A549 (cell line): ENCODE measurements around the gene KHNYN. TPM values are rescaled to one million over a fixed set of nuclear protein-coding genes. Genes with fewer than 3 reads are reported as not detected.
"Not testable (repeated sequence)": the region's sequence is repeated elsewhere in the genome, so short reads cannot be mapped to it uniquely, and the experiment has no call there.

Source experiments
- ATAC-seq, 2 experiments: fragments of 200-7000 bp in 1 of 2; fragments of >200 bp in 1 of 2; cut with Nextera tagmentation in 1 of 2; cut with Tn5 transposase in 1 of 2; 3 replicates each; pipeline versions ENCODE4 v1.8.0 to v1.9.1; 2018 to 2020; ENCODE audit warnings: mild to moderate bottlenecking in 1 of 2, moderate library complexity in 1 of 2
- CTCF ChIA-PET: fragments of 300-600 bp; sonication (Branson Sonifier 250); formaldehyde crosslinking; extraction: SDS; loops from one replicate; lab custom pipeline; 2021; ENCODE audit warnings: antibody characterized with exemption, inconsistent platforms; lab: Yijun Ruan, JAX
- POLR2A ChIA-PET: fragments of 350-600 bp; formaldehyde crosslinking; extraction: SDS; loops from one replicate; lab custom pipeline; 2021; ENCODE audit warnings: antibody characterized with exemption, inconsistent platforms; lab: Yijun Ruan, JAX
- DNase-seq, 2 experiments: peaks; one replicate each; pipeline versions ENCODE4 v3.0.0 to v3.0.0-alpha.2; 2011 to 2016; ENCODE audit warnings: low read depth in 1 of 2, low spot score in 1 of 2
- FAIRE-seq: peaks from 2 replicates; lab custom pipeline; 2011; peaks lifted over from hg19 to GRCh38; lab: Jason Lieb, UNC
- H3K27ac ChIP-seq, 2 experiments: fragments of >200 bp; sonication (Bioruptor Twin); formaldehyde crosslinking; 3 replicates each; pipeline ENCODE4 v1.5.1; 2016 to 2017
- H3K4me1 ChIP-seq: fragments of >200 bp; sonication (Bioruptor Twin); formaldehyde crosslinking; 3 replicates; pipeline ENCODE4 v1.6.1; 2016
- H3K4me2 ChIP-seq: fragments of >200 bp; sonication (Bioruptor Twin); formaldehyde crosslinking; 3 replicates; pipeline ENCODE4 v1.6.1; 2016
- H3K4me3 ChIP-seq: fragments of >200 bp; sonication (Bioruptor Twin); formaldehyde crosslinking; 3 replicates; pipeline ENCODE4 v1.5.1; 2016
- H3K9me3 ChIP-seq: fragments of >200 bp; sonication (Bioruptor Twin); formaldehyde crosslinking; 3 replicates; pipeline ENCODE4 v1.6.1; 2016
- BHLHE40 ChIP-seq: IDR thresholded peaks from 2 replicates; pipeline ENCODE4 v1.6.1; 2012; ENCODE audit warnings: low read depth, low read length, inconsistent platforms
- CHD4 ChIP-seq: fragments of 200-600 bp; sonication (generic); IDR thresholded peaks from 2 replicates; pipeline ENCODE4 v1.6.1; 2016; ENCODE audit warnings: antibody characterized with exemption, mild to moderate bottlenecking, borderline replicate concordance
- EHMT2 ChIP-seq: fragments of 200-600 bp; sonication (generic); IDR thresholded peaks from 2 replicates; pipeline ENCODE4 v1.6.1; 2016; ENCODE audit warnings: antibody characterized with exemption, low read depth, mild to moderate bottlenecking, moderate library complexity
- ESRRA ChIP-seq: fragments of 150-350 bp; IDR thresholded peaks from 2 replicates; pipeline ENCODE4 v1.6.1; 2014; ENCODE audit warnings: mild to moderate bottlenecking, low read length, borderline replicate concordance
- HEYL ChIP-seq: fragments of 250-450 bp; sonication (Bioruptor Pico); IDR thresholded peaks from 2 replicates; pipeline ENCODE4 v1.8.0; 2021; ENCODE audit warnings: mild to moderate bottlenecking, moderate library complexity
- JUNB ChIP-seq: fragments of >200 bp; sonication (Bioruptor Twin); formaldehyde crosslinking; IDR thresholded peaks from 2 replicates; pipeline ENCODE4 v1.6.1; 2016
- MAZ ChIP-seq: fragments of 150-350 bp; IDR thresholded peaks from 2 replicates; pipeline ENCODE4 v1.6.1; 2014; ENCODE audit warnings: antibody characterized with exemption, low read depth, low read length, borderline replicate concordance
- NR3C1 ChIP-seq: fragments of >200 bp; sonication (Bioruptor Twin); formaldehyde crosslinking; IDR thresholded peaks from 3 replicates; pipeline ENCODE4 v1.6.1; 2017
- RAD21 ChIP-seq, 2 experiments: fragments of >200 bp in 1 of 2; sonication (Bioruptor Twin) in 1 of 2; formaldehyde crosslinking in 1 of 2; IDR thresholded peaks in 1 of 2; conservative IDR thresholded peaks in 1 of 2; 2 replicates in 1 of 2; 3 replicates in 1 of 2; pipeline ENCODE4 v1.6.1; 2012 to 2018; ENCODE audit warnings: inconsistent platforms in 1 of 2
- RCOR1 ChIP-seq: fragments of 150-350 bp; IDR thresholded peaks from 2 replicates; pipeline ENCODE4 v1.6.1; 2014; ENCODE audit warnings: antibody characterized with exemption, low read length, low read depth
- RFX5 ChIP-seq: fragments of 450-650 bp; IDR thresholded peaks from 2 replicates; pipeline ENCODE4 v1.7.1; 2014; ENCODE audit warnings: antibody characterized with exemption, mild to moderate bottlenecking, moderate library complexity
- SREBF2 ChIP-seq: fragments of 450-650 bp; IDR thresholded peaks from 2 replicates; pipeline ENCODE4 v1.6.1; 2014; ENCODE audit warnings: mild to moderate bottlenecking, moderate library complexity
- TFCP2L1 ChIP-seq: fragments of 250-450 bp; sonication (Bioruptor Pico); IDR thresholded peaks from 2 replicates; pipeline ENCODE4 v1.5.0; 2021; ENCODE audit warnings: mild to moderate bottlenecking
- ZC3H11A ChIP-seq: fragments of 450-650 bp; IDR thresholded peaks from 2 replicates; pipeline ENCODE4 v1.6.1; 2014; ENCODE audit warnings: antibody characterized with exemption, mild to moderate bottlenecking
- ZSCAN20 ChIP-seq: fragments of 250-450 bp; sonication (Bioruptor Pico); IDR thresholded peaks from 2 replicates; pipeline ENCODE4 v1.8.0; 2022; ENCODE audit warnings: mild to moderate bottlenecking, moderate library complexity
- WGBS: methylation state at CpG from one replicate; pipeline ENCODE4 v1.1.6; 2017; ENCODE audit errors: missing lambda C conversion rate; 5-methylcytosine and 5-hydroxymethylcytosine counted together
- polyA plus RNA-seq, 4 experiments: library from polyadenylated mRNA; depleted of rRNA in 3 of 4; stranded (reverse); fragments of >200 nt; fragmentation: RNase III in 1 of 4; extraction: RNeasy Plus Mini Kit Qiagen cat#74134 plus additional on column Dnase treatment in 1 of 4; gene quantifications; 2 replicates in 3 of 4; 3 replicates in 1 of 4; pipeline ENCODE4 v1.2.3, GENCODE V29; 2011 to 2017
- TF ChIP-seq, protein P1 (sequence below): fragments of 250-450 bp; sonication (Bioruptor Pico); IDR thresholded peaks from 2 replicates; pipeline ENCODE4 v1.5.0; 2020; ENCODE audit warnings: low read depth, mild to moderate bottlenecking, moderate library complexity
- TF ChIP-seq, protein P2 (sequence below): fragments of 200-600 bp; sonication (generic); IDR thresholded peaks from 2 replicates; pipeline ENCODE4 v1.6.1; 2016; ENCODE audit warnings: antibody characterized with exemption, mild to moderate bottlenecking, moderate library complexity
- TF ChIP-seq, protein P3 (sequence below): fragments of 150-350 bp; IDR thresholded peaks from 2 replicates; pipeline ENCODE4 v1.6.1; 2014; ENCODE audit warnings: low read depth, mild to moderate bottlenecking, low read length
- TF ChIP-seq, protein P4 (sequence below): IDR thresholded peaks from 2 replicates; pipeline ENCODE4 v1.6.1; 2012
- TF ChIP-seq, protein P5 (sequence below): fragments of >200 bp; sonication (Bioruptor Twin); formaldehyde crosslinking; IDR thresholded peaks from 3 replicates; pipeline ENCODE4 v1.5.1; 2016

KHNYN gene
- polyA plus RNA-seq, 2 of the 4 experiments (the other 2 are of a cell fraction) = 19.0 to 26.4 TPM

DNA sequence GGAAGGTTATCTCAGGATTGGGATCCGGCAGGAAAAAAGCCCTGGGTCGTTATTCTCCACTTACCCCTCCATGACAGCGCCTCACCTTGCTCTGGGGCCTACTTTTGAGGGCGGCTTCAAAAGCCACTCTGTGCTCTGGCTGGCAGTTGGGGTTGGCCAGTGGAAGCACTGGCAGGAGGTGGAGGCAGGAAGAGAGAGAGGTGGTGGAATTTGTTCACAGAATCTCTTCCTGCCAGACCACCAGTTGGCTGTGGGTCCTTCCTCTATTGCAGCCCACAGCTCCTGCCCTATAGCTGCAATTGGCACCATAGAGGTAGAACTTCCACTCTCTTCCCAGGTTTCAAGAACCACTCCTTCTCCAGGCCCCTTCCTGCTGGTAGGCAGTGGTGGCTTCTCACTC, 45.5 kb downstream of the KHNYN start:
- Histone ChIP-seq H3K4me1 (no peaks in the 10 kb centered on the region), H3K4me3 (no peak overlapping the region), H3K9me3 (no peaks in the 10 kb centered on the region), H3K4me2 (no peak overlapping the region), H3K27ac (no peak overlapping the region)
- TF ChIP-seq EHMT2 (no peak), TFCP2L1 (CRISPR knock-in tag) (no peak), HEYL (CRISPR knock-in tag) (no peak), RCOR1 (no peak), NR3C1 (no peak), MAZ (no peak), SREBF2 (no peak), JUNB (no peak), ZSCAN20 (CRISPR knock-in tag) (no peak)
- TF ChIP-seq, protein P1, sequence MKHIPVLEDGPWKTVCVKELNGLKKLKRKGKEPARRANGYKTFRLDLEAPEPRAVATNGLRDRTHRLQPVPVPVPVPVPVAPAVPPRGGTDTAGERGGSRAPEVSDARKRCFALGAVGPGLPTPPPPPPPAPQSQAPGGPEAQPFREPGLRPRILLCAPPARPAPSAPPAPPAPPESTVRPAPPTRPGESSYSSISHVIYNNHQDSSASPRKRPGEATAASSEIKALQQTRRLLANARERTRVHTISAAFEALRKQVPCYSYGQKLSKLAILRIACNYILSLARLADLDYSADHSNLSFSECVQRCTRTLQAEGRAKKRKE (CRISPR knock-in tag) = no peak
- TF ChIP-seq, protein P2, sequence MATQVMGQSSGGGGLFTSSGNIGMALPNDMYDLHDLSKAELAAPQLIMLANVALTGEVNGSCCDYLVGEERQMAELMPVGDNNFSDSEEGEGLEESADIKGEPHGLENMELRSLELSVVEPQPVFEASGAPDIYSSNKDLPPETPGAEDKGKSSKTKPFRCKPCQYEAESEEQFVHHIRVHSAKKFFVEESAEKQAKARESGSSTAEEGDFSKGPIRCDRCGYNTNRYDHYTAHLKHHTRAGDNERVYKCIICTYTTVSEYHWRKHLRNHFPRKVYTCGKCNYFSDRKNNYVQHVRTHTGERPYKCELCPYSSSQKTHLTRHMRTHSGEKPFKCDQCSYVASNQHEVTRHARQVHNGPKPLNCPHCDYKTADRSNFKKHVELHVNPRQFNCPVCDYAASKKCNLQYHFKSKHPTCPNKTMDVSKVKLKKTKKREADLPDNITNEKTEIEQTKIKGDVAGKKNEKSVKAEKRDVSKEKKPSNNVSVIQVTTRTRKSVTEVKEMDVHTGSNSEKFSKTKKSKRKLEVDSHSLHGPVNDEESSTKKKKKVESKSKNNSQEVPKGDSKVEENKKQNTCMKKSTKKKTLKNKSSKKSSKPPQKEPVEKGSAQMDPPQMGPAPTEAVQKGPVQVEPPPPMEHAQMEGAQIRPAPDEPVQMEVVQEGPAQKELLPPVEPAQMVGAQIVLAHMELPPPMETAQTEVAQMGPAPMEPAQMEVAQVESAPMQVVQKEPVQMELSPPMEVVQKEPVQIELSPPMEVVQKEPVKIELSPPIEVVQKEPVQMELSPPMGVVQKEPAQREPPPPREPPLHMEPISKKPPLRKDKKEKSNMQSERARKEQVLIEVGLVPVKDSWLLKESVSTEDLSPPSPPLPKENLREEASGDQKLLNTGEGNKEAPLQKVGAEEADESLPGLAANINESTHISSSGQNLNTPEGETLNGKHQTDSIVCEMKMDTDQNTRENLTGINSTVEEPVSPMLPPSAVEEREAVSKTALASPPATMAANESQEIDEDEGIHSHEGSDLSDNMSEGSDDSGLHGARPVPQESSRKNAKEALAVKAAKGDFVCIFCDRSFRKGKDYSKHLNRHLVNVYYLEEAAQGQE = no peak
- TF ChIP-seq, protein P3, sequence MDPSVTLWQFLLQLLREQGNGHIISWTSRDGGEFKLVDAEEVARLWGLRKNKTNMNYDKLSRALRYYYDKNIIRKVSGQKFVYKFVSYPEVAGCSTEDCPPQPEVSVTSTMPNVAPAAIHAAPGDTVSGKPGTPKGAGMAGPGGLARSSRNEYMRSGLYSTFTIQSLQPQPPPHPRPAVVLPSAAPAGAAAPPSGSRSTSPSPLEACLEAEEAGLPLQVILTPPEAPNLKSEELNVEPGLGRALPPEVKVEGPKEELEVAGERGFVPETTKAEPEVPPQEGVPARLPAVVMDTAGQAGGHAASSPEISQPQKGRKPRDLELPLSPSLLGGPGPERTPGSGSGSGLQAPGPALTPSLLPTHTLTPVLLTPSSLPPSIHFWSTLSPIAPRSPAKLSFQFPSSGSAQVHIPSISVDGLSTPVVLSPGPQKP = no peak
- TF ChIP-seq, protein P4, sequence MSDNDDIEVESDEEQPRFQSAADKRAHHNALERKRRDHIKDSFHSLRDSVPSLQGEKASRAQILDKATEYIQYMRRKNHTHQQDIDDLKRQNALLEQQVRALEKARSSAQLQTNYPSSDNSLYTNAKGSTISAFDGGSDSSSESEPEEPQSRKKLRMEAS = no peak
- ATAC-seq = no peak
- FAIRE-seq = no peak
- ChIA-PET CTCF (interaction anchor here (1.0 kb wide), 1 partner anchor 10 kb away, joined by 3 read pairs; no protein-coding TSS in a partner anchor), POLR2A (no interaction called here)
- DNase-seq = no peak
- WGBS = 43% methylated on average over 4 of the region's 4 CpGs

DNA sequence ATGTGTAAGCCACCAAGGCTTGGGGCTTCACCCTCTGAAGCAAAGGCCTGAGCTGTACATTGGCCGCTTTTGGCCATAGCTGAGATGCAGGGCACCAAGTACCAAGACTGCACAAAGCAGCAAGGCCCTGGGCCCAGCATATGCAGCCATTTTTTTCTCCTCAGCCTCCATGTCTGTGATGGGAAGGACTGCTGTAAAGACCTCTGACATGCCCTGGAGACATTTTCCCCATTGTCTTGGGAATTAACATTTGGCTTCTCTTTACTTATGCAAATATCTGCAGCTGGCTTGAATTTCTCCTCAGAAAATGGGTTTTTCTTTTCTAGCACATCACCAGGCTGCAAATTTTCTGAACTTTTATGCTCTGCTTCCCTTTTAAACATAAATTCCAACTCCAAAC, 50.2 kb downstream of the KHNYN start:
- H3K4me2 ChIP-seq, H3K27ac ChIP-seq, FAIRE-seq, ATAC-seq, H3K9me3 ChIP-seq, H3K4me3 ChIP-seq, DNase-seq, POLR2A ChIA-PET, H3K4me1 ChIP-seq: not testable (repeated sequence)
- WGBS = 0% methylated on average over 1 of the region's 1 CpG
- CTCF ChIA-PET = interaction anchor here (0.5 kb wide), 1 partner anchor 24 kb away, joined by 3 read pairs; no protein-coding TSS in a partner anchor

DNA sequence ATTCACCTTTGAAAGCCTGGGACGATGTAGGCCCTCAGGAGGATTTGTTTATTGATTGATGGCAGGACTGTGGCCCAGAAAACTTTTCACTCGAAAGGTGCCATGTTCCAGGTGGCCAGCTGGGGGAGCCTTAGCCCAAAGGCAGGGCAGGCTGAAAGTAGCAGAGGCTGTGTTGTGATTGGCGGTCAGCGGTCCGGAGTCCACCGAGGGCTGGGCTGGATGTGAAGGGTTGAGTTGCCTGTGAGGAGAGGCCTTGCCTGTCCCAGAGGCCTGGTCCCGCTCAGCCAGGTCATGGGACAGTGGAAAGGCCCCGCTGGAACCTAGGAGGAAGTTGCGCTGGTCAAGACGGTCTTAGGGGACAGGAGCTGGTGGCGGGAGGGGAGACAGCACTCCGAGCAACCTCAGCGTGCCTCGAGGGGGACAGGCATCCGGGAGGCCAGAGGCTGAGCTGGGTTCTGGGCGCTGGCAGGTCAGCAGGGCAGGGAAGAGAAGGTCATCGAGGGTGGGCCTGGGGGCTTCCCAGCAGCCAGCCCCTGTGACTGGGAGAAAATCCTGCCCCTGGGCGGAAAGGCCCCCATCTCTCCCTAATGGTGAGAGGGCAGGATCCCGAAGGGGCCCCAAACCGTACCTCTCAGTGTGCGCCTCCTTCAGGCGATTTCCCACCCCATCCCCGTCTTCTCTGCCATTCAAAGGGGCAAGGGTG, 52.0 kb downstream of the KHNYN start:
- no peaks in the 10 kb centered on the region for H3K4me1 ChIP-seq
- no peaks in the 10 kb centered on the region for H3K9me3 ChIP-seq
- FAIRE-seq = no peak
- TF ChIP-seq, protein P5, sequence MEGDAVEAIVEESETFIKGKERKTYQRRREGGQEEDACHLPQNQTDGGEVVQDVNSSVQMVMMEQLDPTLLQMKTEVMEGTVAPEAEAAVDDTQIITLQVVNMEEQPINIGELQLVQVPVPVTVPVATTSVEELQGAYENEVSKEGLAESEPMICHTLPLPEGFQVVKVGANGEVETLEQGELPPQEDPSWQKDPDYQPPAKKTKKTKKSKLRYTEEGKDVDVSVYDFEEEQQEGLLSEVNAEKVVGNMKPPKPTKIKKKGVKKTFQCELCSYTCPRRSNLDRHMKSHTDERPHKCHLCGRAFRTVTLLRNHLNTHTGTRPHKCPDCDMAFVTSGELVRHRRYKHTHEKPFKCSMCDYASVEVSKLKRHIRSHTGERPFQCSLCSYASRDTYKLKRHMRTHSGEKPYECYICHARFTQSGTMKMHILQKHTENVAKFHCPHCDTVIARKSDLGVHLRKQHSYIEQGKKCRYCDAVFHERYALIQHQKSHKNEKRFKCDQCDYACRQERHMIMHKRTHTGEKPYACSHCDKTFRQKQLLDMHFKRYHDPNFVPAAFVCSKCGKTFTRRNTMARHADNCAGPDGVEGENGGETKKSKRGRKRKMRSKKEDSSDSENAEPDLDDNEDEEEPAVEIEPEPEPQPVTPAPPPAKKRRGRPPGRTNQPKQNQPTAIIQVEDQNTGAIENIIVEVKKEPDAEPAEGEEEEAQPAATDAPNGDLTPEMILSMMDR = peak; percentile 45
- TF ChIP-seq ESRRA = no peak
- no peak for TF ChIP-seq CHD4
- no peak for TF ChIP-seq BHLHE40
- TF ChIP-seq RAD21 (conservative IDR thresholded peaks at IDR 0.05 in 1 of 2, IDR thresholded peaks at IDR 0.05 in 1 of 2) = peak; percentile 43 to 67; a peak in 4 of 5 replicates
- TF ChIP-seq RFX5 = no peak
- no peak for TF ChIP-seq ZC3H11A
- TF ChIP-seq TFCP2L1 (CRISPR knock-in tag) = no peak
- ChIA-PET CTCF (interaction anchor here (1.1 kb wide), 1 partner anchor 9 kb away, joined by 3 read pairs; no protein-coding TSS in a partner anchor), POLR2A (no interaction called here)
- no peak overlapping the region for H3K27ac ChIP-seq
- peak; percentile 65 to 80 for DNase-seq
- peak overlapping the region; percentile 26; the same call in 1 of the 3 replicates for H3K4me2 ChIP-seq
- 51% methylated on average over 23 of the region's 23 CpGs for WGBS
- peak; percentile 83 to 99; a peak in 5 of 6 replicates for ATAC-seq
- no peak overlapping the region for H3K4me3 ChIP-seq

DNA sequence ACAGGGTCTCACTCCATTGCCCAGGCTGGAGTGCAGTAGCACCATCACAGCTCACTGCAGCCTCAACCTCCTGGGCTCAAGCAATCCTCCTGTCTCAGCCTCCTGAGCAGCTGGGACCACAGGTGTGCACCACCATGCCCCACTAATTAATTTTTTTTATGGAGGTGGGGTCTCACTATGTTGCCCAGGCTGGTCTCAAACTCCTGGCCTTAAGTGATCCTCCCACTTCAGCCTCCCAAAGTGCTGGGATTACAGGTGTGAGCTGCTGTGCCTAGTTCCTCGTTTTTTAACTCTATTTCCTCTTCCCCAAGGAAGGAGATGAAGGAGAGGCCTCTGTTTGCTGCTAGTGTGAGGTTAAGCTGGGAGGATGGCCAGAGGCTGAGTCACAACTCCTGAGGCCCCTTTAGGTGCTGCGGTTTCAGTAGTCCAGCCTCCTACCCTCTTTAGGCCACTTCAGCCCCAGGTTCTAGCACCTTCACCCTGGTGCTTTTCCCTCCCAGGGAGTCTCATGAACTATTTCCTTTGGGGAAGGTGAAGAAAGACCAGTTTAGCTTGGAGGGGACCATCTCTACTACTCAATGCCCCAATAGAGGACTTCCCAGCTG, 53.0 kb downstream of the KHNYN start:
- DNase-seq, CTCF ChIA-PET, H3K4me3 ChIP-seq, H3K27ac ChIP-seq, H3K4me2 ChIP-seq, H3K4me1 ChIP-seq, H3K9me3 ChIP-seq, POLR2A ChIA-PET, FAIRE-seq: not testable (repeated sequence)
- ATAC-seq = peak in 1 of 2 experiments; percentile 44; a peak in 2 of 6 replicates
- WGBS = 3% methylated on average over 2 of the region's 2 CpGs
